ENCODE measurements around the gene SPON1. TPM values are rescaled to one million over a fixed set of nuclear protein-coding genes. Genes with fewer than 3 reads are reported as not detected.

Gene SPON1
- total and polyA plus RNA-seq, 10 of the 15 experiments (the other 5 are each of a cell fraction or from before 2014, with no cell fraction given) = 0.13 to 1.1 (median 0.18) TPM; not detected in 5

GRCh38 chr11:14308897-14309387, 346.4 kb downstream of the SPON1 start (continued):
- TF ChIP-seq RFX5 (IDR thresholded peaks at IDR 0.05; ENCODE audit: low read depth, low read length) (no peak), NBN (IDR thresholded peaks at IDR 0.05) (peak; percentile 85), SIX5 (IDR thresholded peaks at IDR 0.05; ENCODE audit: low read depth, low read length, severe bottlenecking) (no peak), YY1 (IDR thresholded peaks at IDR 0.05; ENCODE audit: low read depth, low read length) (no peak), SRF (IDR thresholded peaks at IDR 0.05; ENCODE audit: low read depth in 2 of 2, low read length in 2 of 2) (no peak), ZNF592 (IDR thresholded peaks at IDR 0.05) (no peak), ZSCAN29 (IDR thresholded peaks at IDR 0.05) (no peak), NR2C2 (IDR thresholded peaks at IDR 0.05; ENCODE audit: borderline replicate concordance, control insufficient read depth, insufficient read length, low read depth) (no peak), SIN3A (IDR thresholded peaks at IDR 0.05; ENCODE audit: low read depth, low read length) (no peak), DPF2 (IDR thresholded peaks at IDR 0.05) (peak; percentile 47; the same call in 1 of the 2 replicates), RUNX3 (IDR thresholded peaks at IDR 0.05; ENCODE audit: low read length) (peak; percentile 13; the same call in 1 of the 2 replicates), ZZZ3 (IDR thresholded peaks at IDR 0.05; ENCODE audit: control insufficient read depth, insufficient read length, low read depth) (no peak), PML (IDR thresholded peaks at IDR 0.05; ENCODE audit: low read length) (no peak), ZNF217 (IDR thresholded peaks at IDR 0.05) (peak; percentile 56; the same call in 1 of the 2 replicates), ATF2 (IDR thresholded peaks at IDR 0.05; ENCODE audit: low read length) (no peak), GABPA (IDR thresholded peaks at IDR 0.05; ENCODE audit: low read depth) (no peak), ZNF384 (IDR thresholded peaks at IDR 0.05; ENCODE audit: borderline replicate concordance, low read depth, low read length) (no peak), ETV6 (conservative IDR thresholded peaks at IDR 0.05 in 1 of 2, IDR thresholded peaks at IDR 0.05 in 1 of 2; ENCODE audit: borderline replicate concordance in 1 of 2, low read depth in 1 of 2) (peak in 1 of 2 experiments; percentile 91; a peak in 3 of 4 replicates), EED (IDR thresholded peaks at IDR 0.05; ENCODE audit: low read depth) (no peak), SMAD1 (IDR thresholded peaks at IDR 0.05; ENCODE audit: low read depth, partially characterized antibody) (no peak)
- TF ChIP-seq, protein P1, sequence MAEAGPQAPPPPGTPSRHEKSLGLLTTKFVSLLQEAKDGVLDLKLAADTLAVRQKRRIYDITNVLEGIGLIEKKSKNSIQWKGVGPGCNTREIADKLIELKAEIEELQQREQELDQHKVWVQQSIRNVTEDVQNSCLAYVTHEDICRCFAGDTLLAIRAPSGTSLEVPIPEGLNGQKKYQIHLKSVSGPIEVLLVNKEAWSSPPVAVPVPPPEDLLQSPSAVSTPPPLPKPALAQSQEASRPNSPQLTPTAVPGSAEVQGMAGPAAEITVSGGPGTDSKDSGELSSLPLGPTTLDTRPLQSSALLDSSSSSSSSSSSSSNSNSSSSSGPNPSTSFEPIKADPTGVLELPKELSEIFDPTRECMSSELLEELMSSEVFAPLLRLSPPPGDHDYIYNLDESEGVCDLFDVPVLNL (IDR thresholded peaks at IDR 0.05; ENCODE audit: low read depth, low read length) = no peak
- TF ChIP-seq, protein P2, sequence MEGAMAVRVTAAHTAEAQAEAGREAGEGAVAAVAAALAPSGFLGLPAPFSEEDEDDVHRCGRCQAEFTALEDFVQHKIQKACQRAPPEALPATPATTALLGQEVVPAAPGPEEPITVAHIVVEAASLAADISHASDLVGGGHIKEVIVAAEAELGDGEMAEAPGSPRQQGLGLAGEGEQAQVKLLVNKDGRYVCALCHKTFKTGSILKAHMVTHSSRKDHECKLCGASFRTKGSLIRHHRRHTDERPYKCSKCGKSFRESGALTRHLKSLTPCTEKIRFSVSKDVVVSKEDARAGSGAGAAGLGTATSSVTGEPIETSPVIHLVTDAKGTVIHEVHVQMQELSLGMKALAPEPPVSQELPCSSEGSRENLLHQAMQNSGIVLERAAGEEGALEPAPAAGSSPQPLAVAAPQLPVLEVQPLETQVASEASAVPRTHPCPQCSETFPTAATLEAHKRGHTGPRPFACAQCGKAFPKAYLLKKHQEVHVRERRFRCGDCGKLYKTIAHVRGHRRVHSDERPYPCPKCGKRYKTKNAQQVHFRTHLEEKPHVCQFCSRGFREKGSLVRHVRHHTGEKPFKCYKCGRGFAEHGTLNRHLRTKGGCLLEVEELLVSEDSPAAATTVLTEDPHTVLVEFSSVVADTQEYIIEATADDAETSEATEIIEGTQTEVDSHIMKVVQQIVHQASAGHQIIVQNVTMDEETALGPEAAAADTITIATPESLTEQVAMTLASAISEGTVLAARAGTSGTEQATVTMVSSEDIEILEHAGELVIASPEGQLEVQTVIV (IDR thresholded peaks at IDR 0.05; ENCODE audit: borderline replicate concordance, partially characterized antibody) = no peak
